Calu3 (cell line): ENCODE results near the gene PCDH9. TPM values are rescaled to one million over a fixed set of nuclear protein-coding genes. Genes with fewer than 3 reads are reported as not detected.

Experiments
- BruUV-seq: library from RNA; stranded (reverse); fragments of 400-500 nt; replicated peaks from 2 replicates; lab custom pipeline; 2021; lab: Mats Ljungman, UMichigan
- CTCF ChIA-PET: fragments of 300-600 bp; sonication (Branson Sonifier 250); formaldehyde crosslinking; loops from one replicate; lab custom pipeline; 2022; ENCODE audit warnings: antibody characterized with exemption; lab: Charles Lee
- DNase-seq: peaks from one replicate; pipeline ENCODE4 v3.0.0; 2022
- H3K27ac Mint-ChIP-seq: one replicate; pipeline ENCODE4 v1.8.0; 2022; ENCODE audit warnings: mixed read lengths; ENCODE audit not compliant: unreplicated experiment
- H3K27me3 Mint-ChIP-seq: one replicate; pipeline ENCODE4 v1.8.0; 2022; ENCODE audit warnings: mixed read lengths; ENCODE audit not compliant: unreplicated experiment
- H3K36me3 Mint-ChIP-seq: one replicate; pipeline ENCODE4 v1.8.0; 2022; ENCODE audit warnings: mild to moderate bottlenecking, moderate library complexity, mixed read lengths; ENCODE audit not compliant: insufficient read depth, unreplicated experiment
- H3K4me1 Mint-ChIP-seq: one replicate; pipeline ENCODE4 v1.8.0; 2022; ENCODE audit warnings: mild to moderate bottlenecking, low read depth, mixed read lengths; ENCODE audit not compliant: unreplicated experiment
- H3K4me3 Mint-ChIP-seq: one replicate; pipeline ENCODE4 v1.8.0; 2022; ENCODE audit warnings: mild to moderate bottlenecking, low read depth, moderate library complexity, mixed read lengths; ENCODE audit not compliant: unreplicated experiment
- H3K9me3 Mint-ChIP-seq: one replicate; pipeline ENCODE4 v1.8.0; 2022; ENCODE audit warnings: low read depth, mixed read lengths; ENCODE audit not compliant: unreplicated experiment
- intact Hi-C: fragments of 100-400 bp; cut with micrococcal nuclease; formaldehyde crosslinking; loops from one replicate; pipeline ENCODE4 v1.10.0; 2022; ENCODE audit not compliant: unreplicated experiment
- total RNA-seq: library from RNA; stranded (reverse); gene quantifications from 2 replicates; pipeline ENCODE4 v1.2.3, GENCODE V29; 2022
- TF ChIP-seq, protein P1 (sequence below): fragments of 200-600 bp; IDR thresholded peaks from one replicate; pipeline ENCODE4 v1.8.0; 2022; ENCODE audit warnings: antibody characterized with exemption; ENCODE audit not compliant: unreplicated experiment

The PCDH9 gene
- total RNA-seq, 1 experiment from 2014 or later: 1.3 TPM

DNA sequence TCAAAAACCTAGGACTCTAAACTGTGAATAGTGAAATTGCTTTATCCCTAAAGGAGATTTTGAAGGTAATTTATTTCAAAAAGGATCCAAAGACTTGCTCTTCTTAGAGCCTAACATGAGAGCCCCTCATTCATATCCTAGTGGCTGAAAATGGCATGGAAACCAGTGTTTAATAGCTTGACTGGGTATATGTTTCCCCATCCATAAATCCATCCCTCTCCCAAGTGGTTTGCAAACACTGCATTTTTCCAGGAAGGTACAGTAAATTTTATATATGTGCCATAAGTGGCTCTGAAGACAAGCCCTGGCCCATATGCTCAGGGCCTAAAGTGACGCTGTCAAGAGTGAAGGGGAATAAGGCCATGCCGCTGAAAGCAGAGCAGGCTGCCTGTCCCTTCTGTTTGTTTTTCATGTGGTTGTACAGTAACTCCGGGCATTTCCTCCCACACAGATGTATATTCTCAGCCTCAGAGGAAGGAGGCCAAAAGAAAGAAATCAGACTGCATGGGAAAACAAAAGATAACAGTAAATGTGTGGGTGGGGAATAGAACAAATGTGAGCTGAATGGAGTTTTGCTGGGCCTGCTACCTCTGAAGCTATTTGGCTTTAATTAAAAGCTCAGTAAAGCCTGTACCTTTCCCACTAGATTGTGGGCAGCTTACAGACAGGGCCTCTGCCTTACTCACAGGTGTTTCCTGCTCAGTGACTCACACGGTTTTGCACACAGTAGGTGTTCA lies 181.9 kb downstream of the PCDH9 start:
- no peak for DNase-seq
- Mint-ChIP-seq H3K9me3 (no peaks in the 10 kb centered on the region), H3K27ac (no peak overlapping the region), H3K27me3 (no peaks in the 10 kb centered on the region), H3K4me1 (no peaks in the 10 kb centered on the region), H3K36me3 (no peaks in the 10 kb centered on the region), H3K4me3 (no peak overlapping the region)
- CTCF ChIA-PET: no interaction called here
- intact Hi-C loops: no loop called here
- no TSS peak for BruUV-seq
- TF ChIP-seq, protein P1, sequence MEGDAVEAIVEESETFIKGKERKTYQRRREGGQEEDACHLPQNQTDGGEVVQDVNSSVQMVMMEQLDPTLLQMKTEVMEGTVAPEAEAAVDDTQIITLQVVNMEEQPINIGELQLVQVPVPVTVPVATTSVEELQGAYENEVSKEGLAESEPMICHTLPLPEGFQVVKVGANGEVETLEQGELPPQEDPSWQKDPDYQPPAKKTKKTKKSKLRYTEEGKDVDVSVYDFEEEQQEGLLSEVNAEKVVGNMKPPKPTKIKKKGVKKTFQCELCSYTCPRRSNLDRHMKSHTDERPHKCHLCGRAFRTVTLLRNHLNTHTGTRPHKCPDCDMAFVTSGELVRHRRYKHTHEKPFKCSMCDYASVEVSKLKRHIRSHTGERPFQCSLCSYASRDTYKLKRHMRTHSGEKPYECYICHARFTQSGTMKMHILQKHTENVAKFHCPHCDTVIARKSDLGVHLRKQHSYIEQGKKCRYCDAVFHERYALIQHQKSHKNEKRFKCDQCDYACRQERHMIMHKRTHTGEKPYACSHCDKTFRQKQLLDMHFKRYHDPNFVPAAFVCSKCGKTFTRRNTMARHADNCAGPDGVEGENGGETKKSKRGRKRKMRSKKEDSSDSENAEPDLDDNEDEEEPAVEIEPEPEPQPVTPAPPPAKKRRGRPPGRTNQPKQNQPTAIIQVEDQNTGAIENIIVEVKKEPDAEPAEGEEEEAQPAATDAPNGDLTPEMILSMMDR: no peak

DNA sequence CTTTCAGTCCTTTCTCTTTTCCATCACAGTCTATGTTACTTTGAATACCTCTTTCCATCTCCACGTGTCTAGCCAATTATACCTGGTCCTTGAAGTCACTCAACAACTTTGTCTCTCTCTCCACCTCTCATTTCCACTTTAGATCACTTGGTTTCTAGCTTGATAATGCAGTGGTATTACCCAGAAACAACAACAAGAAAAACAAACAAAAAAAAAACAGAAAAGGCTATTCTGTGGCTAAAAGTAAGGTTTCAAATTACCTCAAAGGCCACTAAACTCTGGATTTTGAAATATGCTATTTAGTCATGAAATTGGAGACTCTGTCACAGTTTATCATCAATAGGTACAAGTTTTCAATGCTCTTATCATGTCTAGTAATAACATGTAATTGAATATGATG lies 184.8 kb downstream of the PCDH9 start:
- Mint-ChIP-seq H3K4me3 (no peak overlapping the region), H3K27me3 (no peaks in the 10 kb centered on the region), H3K4me1 (no peaks in the 10 kb centered on the region), H3K27ac (no peak overlapping the region), H3K9me3 (peaks cover 2% of the 10 kb centered on the region), H3K36me3 (no peaks in the 10 kb centered on the region)
- DNase-seq: no peak
- CTCF ChIA-PET: no interaction called here
- intact Hi-C loops: no loop called here
- no TSS peak for BruUV-seq
- TF ChIP-seq, protein P1: no peak

DNA sequence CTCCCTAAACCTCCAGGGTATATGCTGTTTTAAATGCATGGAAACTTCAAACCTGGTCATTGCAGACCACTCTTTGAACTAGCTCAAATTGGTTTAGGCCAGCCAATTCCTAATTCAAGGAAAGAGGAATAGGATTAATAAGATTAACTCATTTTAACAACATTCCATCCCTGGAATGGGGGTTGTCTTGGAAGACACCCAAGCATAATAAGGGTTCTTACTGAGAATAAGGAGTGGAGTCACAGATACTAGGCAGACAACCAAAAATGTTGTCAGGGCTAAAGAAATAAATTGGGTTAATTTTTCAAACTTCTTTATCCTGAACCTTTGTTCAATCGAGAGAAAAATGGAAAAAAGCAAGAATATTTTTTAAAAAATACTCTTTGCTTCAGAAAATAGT lies 186.2 kb downstream of the PCDH9 start:
- no TSS peak for BruUV-seq
- Mint-ChIP-seq H3K36me3 (no peaks in the 10 kb centered on the region), H3K4me1 (no peaks in the 10 kb centered on the region), H3K27me3 (no peaks in the 10 kb centered on the region), H3K27ac (no peak overlapping the region), H3K4me3 (no peak overlapping the region), H3K9me3 (peaks cover 2% of the 10 kb centered on the region)
- no peak for DNase-seq
- CTCF ChIA-PET: no interaction called here
- TF ChIP-seq, protein P1: no peak
- intact Hi-C loops: no loop called here

DNA sequence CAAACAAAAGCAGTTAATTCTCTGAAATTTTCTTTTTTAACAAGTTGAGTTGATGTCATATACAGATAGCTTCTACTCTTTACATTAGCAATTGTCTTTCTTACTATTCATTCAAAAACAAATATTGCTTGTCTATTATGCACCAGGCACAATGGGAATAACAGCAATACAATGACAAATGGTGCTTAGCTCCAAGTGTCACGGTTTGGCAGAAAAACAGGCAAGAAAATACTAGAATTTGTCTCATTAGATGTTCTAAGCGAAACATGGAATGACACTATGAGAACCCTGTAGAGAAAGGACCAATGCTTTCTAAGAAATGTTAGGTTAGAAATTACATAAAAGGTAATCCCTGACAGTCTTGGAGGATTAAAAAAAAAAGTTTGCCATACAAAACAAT lies 187.6 kb downstream of the PCDH9 start:
- Mint-ChIP-seq H3K36me3 (no peaks in the 10 kb centered on the region), H3K4me3 (no peak overlapping the region), H3K9me3 (peaks cover 2% of the 10 kb centered on the region), H3K4me1 (no peaks in the 10 kb centered on the region), H3K27ac (no peak overlapping the region), H3K27me3 (no peaks in the 10 kb centered on the region)
- no peak for DNase-seq
- CTCF ChIA-PET: no interaction called here
- intact Hi-C loops: no loop called here
- no TSS peak for BruUV-seq
- TF ChIP-seq, protein P1: no peak
